HG03095 (cell line): Measurements from ENCODE around the gene ANKRD42.
"Not testable (repeated sequence)": the region's sequence is repeated elsewhere in the genome, so short reads cannot be mapped to it uniquely, and the experiment has no call there.

ENCODE experiments used
- ATAC-seq: cut with Tn5 transposase; IDR thresholded peaks from one replicate; pipeline ENCODE4 v1.9.1; 2021; ENCODE audit warnings: moderate library complexity; ENCODE audit not compliant: unreplicated experiment

ANKRD42 gene

DNA sequence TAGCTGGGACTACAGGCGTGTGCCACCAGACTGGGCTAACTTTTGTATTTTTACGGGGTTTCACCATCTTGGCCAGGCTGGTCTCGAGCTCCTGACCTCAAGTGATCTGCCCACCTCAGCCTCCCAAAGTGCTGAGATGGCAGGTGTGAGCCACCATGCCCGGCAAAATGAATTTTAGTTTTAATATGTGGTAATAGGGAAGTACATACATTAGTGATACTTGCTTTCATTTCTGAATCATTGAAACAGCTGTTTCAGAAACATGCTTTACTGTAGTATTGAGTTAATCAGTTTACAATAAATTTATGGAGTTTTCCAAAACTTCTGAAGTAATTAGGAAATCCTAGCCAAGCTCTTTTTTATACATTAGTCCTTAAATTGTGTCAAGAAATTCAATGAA lies 21.0 kb upstream of the ANKRD42 start:
- no peak for ATAC-seq

DNA sequence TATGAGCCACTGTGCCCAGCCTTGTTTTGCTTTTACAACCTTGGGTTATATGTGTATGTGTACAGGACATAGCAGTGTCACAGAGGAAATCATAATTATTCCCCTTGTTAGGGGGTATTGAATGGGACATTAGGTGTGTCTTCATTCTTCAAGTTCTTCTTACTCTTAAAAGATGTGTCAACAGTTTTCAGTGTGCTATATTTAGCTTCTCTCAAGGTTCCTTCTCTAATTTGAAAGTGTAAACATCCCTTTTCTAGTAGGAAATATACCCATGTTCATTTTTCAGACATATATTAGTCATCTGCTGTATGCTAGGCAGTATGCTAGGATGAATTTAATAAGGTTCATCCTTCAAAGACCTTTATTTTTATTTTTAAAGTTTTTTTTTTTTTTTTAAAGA lies 19.5 kb upstream of the ANKRD42 start:
- ATAC-seq = peak; percentile 61

DNA sequence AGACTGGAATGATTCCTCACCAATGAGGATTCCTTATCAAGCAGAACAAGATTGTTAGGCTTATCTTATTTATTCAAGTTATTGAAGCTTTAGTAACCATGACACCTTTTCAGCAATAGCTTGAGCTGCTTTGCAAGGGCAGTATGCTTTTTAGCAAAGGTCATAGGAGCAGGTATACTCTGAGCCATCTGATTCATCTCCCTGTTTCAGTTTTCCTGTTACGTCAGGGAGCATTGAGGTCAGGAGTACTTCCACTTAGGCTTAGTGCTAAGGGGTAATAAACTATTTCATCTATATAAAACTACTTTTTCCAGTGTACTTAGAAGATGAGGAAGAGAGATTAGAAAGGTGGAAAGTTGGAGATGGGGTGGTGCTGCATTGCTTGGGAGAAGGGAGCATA lies 17.7 kb upstream of the ANKRD42 start:
- no peak for ATAC-seq

DNA sequence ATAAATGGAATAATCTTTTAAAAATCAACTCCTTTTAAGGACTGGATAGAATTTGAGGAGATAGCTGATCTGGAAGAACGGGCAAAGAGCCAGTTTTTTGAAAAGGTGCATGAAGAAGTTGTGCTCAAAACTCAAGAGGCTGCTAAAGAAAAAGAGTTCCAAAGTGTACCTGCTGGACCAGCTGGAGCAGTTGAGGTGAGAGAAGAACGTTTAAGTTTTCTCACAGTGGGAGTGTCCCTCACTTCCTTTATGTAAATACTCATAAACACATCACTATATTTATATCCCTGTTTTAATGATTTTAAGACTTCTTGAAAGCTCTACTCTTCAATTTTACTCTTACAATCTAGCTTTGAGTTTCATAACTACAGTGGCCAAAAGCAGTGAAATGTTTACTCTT lies 11.7 kb upstream of the ANKRD42 start:
- ATAC-seq = no peak

DNA sequence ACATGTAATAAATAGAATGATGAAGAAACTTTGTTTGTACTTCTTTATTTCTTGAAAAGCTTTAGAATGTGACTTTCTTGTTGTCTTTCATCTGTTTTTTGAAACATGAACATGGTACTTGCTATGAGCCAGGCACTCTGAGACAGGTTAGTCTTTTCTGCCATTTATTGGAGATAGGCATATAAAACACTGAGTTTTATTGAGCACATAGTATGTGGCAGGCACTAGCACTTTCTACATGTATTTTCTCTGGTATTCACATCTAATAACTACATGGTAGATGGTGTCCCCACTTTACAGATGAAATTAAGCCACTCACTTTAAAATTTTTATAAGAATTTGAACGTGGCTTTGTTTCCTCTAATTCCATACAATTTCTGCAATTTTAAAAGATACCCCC lies 7.7 kb upstream of the ANKRD42 start:
- ATAC-seq = no peak

DNA sequence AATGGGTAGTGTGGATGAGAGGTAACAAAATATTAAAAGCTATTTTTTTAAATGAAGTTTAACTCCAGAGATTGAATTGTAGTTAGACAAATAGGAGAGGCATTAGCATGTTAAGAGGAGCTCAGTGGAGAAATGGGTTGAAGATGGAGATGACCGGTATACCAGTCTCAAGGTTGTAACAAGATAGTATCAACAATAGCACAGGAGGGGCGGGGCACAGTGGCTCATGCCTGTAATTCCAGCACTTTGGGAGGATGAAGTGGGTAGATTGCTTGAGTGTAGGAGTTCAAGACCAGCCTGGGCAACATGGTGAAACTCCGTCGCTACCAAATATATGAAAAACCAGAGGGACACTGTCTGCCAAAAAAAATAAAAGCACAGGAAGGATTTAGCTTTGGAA lies 6.0 kb upstream of the ANKRD42 start:
- no peak for ATAC-seq

DNA sequence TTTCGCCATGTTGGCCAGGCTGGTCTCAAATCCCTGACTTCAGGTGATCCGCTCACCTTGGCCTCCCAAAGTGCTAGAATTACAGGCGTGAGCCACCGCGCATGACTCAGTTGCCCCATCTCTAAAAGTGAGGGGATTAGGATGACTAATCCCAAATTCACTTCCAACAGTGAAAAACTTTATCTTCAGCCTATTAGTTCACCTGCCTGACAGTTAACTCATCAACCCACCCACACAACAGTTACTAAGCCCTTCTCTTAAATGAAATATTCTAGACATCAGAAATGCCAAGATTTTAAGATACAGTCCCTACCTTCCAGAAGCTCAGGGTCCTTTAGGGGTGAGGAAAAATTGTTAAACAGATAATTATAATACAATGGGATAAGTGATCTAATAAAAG lies 2.0 kb upstream of the ANKRD42 start:
- ATAC-seq = no peak

DNA sequence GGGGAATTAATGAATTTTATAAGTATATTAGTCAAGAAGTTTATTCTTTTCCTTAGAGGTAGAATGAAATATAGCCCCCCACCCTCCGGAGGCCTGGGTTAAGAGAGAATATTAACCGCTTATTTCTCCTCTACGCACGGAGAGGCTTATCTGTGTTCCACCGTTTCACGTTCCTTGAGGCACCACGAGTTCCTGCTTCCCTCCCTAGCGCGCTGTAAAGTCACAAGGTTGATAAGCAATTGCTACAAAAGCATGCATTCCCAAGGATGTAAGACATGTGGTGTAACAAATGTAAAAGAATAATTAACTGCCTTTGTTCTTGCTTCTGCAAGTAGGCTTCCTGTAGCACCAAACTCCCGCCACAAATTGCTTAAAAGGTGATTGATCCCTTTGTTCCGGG lies 1.5 kb upstream of the ANKRD42 start:
- no peak for ATAC-seq

DNA sequence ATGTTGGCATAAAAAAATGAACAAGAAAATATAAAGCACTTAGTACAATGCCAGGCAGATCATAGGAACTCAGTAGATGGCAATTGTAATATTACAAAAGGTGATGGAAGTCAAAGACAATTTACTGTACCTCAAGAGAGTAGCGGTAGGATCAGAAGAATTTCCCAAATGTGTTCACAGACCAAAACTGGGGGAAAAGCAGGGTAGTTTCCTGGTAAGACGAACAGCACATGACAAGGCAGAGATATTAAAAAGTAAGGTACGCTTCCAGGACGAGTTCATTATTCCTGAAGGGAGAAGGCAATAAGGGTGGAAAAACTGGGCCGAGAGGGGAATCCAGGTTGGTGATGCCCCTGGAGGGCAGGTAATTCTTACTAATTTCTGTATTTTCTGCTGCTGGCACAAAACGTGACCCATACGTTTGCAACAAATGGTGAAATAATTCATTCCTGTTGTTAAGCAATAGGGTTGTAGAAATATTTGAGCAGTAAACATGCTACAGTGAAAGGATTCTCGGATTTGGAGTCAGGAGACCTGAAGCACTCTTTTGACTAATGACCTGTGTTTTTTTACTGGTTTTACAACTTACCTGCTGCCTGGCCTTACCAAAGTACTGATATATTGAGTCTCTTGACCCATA lies 786 bp upstream of the ANKRD42 start:
- ATAC-seq = no peak

DNA sequence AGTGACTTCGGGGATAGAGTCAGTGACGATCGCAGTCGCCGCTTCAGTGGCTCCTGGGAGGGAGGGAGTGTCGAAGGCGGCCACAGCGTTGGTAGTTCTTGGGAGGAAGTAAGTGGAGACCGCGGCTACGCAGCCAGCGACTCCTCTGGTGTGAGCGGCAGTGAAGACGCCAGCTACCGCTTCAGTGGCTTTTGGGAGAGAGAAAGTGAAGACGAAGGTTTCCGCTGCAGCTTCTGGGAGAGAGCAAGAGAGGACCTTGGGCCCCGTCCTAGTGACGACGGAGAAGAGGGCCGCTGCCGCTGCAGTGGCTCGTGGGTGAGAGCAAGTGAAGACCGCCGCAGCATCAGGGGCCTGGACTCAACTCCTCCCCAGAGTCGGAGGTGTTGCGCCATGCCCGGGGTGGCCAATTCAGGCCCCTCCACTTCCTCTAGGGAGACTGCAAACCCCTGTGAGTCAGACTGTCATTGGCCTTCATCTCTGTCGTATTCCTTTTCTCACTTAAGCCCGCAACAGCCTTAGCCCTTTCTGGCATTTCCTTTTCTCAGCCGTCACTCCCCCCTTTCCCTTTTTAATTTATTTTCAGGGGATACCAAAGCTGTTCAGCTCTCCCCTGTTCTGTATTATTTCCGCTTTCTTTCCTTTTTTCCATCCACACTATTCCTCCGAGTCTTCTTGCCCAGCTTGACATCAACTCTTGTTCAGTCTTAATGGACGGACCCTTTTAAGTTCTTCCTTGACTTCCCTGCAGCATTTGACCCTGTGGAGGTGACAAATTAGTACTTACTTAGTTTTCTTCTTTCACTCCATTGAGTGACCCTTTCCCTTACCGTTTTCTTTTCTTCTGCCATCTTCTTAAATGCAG lies 1.0 kb downstream of the ANKRD42 start:
- peak; percentile 44 for ATAC-seq

DNA sequence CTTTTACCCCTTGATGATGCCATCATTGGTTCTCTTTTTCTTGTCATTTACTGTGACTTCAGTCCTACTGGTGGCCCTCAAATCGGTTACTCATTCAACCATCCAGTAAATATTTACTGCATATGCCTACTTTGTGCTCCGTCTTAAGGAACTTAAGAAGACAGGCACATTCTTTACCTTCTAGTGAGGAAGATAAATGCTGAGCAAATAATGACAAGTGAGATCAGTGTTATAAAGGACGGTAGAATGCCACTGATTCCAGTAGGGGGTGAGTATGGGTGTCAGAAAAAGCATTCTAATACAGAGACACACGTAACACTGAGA lies 1.6 kb downstream of the ANKRD42 start:
- ATAC-seq = no peak

DNA sequence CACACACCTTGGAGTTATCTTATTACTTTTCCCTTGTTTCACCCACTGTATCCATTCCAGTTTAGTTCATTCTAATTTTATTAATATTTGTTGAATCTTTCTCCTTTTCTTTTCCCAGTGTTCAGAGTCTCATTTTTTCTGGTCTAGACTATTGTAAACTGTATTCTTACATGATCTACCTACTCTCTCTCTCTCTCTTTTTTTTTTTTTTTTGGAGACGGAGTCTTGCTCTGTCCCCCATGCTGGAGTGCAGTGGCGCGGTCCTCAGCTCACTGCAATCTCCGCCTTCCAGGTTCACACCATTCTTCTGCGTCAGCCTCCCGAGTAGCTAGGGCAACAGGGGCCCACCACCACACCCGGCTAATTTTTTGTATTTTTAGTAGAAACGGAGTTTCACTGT lies 2.1 kb downstream of the ANKRD42 start:
- ATAC-seq = no peak

DNA sequence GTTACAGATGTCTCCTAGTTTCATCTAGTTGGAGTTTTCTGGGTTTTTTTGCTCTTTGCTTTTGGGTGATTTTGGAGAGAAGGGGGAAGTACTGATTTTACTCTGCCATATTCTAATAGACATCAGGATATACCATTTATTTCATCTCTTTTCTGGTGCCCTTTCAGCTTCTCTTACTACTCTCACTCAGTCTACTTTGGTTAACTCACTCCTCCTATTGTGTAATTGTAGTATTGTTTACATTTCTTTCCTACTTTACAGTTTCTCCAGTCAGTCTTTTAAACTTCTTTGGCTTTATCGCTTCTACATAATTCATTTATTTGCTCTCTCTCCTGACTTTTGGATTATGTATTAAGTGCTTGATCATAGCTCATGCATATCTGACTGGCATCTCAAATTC lies 6.5 kb downstream of the ANKRD42 start:
- no peak for ATAC-seq

DNA sequence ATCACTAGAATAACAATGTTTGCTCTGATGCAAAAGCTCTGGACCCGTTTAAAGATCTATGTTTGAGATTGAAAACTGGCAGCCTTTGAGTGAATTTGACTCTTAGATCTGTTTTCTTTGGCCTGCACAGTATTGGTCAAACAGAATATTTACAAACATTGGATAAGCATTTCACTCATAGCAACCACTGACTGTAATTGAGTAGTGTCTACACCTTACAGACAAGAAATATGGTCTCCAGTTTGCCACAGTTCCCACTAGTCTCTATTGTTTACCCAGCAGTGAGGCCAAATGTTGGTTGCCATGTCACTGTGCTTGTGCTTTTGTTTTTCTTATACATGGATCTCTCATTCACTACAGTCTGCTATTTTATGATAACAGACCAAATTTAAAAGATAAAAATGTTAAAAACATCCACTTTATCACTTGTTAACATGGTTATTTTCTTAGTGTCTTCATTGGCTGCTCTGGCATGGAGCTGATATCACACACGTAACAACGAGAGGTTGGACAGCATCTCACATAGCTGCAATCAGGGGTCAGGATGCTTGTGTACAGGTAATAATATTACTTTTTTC lies 12.2 kb downstream of the ANKRD42 start:
- ATAC-seq = no peak

DNA sequence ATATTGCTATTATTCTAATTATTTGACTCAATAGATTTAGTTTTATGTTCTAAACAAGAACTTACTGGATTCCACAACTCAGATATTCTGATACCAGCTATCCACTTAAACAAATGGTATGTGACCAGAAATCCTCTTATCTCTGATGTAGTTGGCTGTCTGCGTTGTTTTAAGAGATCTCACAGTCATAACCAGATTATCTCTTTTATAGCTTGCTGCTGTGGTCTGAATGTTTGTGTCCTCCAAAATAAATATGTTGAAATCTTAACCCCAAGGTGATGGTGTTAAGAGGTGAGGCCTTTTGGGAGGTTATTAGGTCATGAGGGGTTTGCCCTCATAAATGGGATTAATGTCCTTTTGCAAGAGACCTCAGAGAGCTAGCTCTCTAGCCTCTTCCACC lies 12.7 kb downstream of the ANKRD42 start:
- no peak for ATAC-seq

DNA sequence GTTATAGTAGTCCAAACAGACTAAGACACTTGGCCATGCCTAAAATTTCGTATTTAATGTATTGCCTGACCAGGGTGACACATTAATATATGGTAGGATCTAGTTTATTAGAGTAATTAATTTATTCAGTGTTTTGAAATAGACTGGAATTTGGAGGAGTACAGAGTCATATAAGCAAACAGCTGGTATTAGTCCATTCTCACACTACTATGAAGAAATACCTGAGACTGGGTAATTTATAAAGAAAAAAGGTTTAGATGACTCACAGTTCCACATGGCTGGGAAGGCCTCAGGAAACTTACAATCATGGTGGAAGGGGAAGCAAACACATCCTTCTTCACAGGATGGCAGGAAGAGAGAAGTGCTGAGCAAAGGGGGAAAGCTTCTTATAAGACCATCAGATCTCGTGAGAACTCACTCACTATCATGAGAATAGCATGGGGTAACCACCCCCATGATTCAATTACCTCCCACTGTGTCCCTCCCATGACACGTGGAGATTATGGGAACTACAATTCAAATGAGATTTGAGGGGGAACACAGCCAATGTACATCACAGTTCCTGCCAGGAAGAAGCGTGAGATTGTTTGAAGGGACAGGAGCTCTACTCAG lies 13.4 kb downstream of the ANKRD42 start:
- not testable (repeated sequence) for ATAC-seq

DNA sequence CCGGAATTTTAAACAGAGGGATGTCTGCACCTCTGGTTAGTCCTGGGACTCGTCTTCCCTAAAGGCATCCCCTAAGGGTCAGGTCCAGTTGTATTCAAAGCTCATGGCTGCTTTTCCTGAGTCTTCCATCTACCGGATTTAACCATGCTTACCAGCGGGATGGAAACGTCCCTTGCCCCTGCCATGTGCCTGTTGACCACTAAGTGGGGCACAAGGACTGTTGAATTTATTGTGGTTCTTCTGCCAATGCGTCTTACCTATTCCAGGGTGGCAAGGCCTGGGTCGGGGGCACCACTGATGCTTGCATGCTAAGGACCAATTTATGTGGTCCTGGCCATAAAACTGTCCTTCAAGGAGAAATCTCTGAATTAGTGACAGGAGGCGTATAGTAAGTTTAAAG lies 25.6 kb downstream of the ANKRD42 start:
- ATAC-seq = no peak

DNA sequence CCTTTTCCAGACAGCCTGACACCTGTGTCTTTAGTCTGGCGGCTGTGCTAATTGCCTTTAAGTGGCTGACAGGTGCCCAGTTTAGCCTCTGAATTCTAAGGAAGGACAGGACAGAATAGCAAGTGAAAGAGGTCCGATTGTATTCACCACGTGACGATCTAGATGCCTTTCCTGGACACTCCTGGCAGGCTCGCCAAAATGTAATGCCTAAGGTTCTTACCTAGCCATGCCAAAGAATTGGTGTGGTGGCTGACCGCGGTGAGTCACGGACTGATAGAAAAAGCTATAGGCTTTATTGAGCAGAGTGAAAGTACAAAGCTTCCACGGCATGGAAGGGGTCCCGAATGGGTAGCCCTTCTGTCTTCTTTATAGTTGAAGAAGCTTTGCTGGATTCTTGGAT lies 26.7 kb downstream of the ANKRD42 start:
- ATAC-seq = no peak

DNA sequence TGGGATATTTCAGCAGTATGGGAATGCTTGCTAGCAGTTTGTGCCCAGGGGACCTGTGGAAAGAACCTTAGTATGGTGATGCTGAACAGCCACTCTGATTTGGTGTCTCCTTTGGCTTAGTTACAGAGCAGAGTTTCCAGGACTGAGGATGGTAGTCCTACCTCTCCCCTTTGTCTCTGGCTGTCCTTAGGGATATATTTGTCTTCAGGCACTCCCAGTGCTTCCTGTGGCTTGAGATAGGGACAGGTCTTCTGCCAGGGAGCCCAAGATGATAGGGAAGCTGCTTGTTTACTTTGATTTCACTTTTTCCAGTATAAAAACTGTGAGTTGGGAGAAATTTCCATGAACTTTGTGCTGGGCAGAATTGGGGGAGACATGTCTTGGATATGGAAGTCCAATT lies 28.2 kb downstream of the ANKRD42 start:
- no peak for ATAC-seq

DNA sequence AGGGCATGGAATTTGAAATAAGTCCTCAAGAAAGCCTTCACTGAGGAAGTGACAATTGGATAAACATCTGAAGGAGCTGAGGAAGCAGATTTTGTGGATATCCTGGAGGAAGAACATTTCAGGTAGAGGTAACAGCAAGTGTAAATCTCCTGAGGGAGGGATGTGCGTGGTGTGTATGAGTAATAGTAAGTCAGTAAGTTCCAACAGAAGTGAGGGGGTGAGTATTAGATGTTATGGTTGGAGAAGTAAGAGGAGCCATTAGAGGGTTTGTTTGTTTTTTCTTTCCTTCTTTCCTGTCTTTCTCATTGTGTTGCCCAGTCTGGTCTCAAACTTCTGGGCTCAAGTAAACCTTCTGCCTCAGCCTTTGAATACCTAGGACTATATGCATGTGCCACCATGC lies 29.0 kb downstream of the ANKRD42 start:
- ATAC-seq = no peak

DNA sequence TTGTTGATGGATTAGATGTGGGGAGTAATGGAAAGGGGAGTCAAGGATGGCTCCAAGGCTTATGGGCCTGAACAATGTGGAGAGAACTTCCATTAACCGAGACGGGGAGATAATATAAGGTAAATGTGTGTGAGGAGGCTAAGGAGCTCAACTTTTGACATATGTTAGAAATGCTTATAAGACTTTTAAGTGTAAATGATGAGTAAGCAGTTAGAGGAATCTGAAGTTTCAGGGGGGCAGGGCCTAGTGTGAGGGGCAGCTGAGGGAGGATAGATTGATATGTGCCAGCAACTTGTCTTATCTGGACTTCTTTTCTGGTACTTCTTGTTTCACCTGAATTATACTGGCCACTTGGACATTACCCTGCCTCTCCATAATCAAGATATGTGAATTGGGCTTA lies 29.9 kb downstream of the ANKRD42 start:
- no peak for ATAC-seq

DNA sequence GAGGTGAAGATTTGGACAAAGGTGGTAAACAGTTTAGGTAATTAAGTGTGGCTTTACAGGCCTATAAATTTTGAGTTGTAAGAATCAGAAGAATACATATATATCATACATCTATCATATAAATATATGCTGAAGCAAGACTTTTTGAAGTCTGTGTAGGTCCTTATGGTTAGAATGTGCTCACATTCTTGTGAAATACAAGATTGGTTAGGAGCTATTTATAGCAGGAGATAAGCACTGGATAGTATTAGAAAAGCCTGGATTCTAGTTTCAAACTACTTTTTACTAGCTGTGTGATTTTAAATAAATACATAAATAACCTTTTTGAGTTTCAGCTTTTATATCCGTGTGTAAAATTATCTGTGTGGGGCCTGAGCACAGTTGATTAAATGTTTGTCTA lies 42.3 kb downstream of the ANKRD42 start:
- no peak for ATAC-seq
